ENCODE results near the gene MRTFA.
"Not testable (repeated sequence)": the region's sequence is repeated elsewhere in the genome, so short reads cannot be mapped to it uniquely, and the experiment has no call there.

Gene MRTFA

DNA sequence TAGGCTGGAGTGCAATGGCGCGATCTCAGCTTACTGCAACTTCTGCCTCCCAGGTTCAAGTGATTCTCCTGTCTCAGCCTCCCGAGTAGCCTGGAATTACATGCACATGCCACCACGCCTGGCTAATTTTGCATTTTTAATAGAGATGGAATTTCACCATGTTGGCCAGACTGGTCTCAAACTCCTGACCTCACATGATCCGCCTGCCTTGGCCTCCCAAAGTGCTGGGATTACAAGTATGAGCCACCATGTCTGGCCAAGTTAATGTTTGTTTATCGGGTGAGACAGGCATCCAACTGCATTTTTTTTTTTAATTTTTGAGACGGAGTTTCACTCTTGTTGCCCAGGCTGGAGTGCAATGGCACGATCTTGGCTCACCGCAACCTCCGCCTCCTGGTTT lies 20.1 kb upstream of the MRTFA start:
- DNase-seq: not testable (repeated sequence)

- not testable (repeated sequence) for DNase-seq
These were observed 19.4 kb upstream of the MRTFA start for GRCh38 chr22:40655941-40656340.

- no peak for DNase-seq
These were observed 18.1 kb upstream of the MRTFA start for GRCh38 chr22:40654522-40655167.

- no peak for DNase-seq
These were observed 16.8 kb upstream of the MRTFA start for GRCh38 chr22:40653361-40653760.

DNA sequence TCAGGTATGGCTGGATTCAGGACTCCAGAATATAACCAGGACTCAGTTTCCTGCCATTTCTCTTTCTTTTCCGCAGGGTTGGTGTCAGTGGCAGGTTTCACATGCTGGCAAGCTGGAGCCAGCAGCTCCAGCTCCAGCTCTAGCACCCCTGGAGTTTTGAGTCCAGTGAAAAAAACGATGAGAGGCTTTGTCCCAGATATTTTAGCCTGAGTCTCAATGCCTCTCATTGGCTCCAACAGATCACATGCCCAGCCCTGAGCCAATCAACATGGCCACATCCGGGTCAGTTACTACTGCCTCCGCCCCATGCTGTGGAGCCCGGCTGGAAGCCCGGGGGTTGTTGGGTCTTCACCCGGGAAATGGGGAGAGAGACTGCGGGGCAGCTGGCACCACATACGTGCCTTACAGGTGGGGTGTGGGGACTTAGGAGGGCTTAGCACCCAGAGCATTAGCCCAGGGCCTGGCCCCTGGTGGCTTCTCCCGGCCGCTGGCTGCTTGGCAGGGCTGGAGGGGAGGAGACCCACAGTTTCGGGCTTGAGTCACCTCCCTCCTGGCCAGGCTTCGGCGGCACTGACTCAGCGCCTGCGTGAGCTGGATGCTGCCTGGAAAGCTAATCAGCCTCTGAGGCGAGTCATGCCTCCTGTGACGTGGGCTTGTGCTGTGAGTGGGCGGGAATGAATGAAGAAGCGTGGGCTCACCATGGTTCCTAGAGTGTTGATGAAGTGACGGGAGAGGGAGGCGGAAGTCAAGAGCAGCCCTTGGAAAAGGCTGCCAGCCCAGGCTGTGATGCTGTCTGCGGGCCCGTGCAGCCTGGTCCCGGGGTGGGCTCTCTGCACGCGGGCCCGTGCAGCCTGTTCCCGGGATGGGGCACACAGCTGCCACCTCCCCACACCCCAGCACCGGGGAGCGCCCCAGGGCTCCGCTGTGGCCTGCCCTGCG lies 15.3 kb upstream of the MRTFA start:
- peak; percentile 61 for DNase-seq

DNA sequence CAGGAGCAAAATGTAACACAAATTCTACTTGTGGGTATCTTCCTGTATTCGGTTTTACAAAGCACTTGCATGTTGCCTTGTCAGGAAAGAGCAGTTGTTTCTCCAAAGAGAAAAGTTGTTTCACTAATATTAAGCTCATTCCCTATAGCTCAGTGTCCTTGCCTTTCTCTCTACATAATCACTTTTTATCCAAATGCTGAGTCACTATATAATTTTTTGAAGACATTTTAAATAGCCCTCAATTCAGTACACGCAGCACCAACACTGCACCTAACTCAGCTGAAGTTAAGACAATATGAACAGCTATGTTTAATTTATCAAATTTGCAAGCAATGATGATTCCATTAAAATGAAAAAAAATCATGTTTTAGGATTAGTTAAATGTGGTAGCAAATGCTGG lies 14.5 kb upstream of the MRTFA start:
- DNase-seq: no peak

DNA sequence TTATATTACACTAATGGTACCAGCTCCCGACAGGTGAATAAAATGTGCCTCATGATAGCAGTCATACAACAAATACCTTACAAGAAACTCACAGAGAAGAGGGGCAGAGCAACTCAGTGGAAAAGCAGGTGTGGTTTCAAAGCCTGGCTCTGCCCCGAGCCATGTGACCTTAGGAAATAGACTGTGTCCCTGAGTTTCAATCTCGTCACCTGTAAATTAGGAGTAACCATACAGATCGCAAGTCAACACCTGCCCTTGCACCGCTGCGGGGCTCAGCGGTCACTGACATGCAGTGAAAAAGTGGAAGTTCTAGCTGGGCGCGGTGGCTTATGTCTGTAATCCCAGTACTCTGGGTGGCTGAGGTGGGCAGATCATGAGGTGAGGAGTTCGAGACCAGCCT lies 11.9 kb upstream of the MRTFA start:
- no peak for DNase-seq

DNA sequence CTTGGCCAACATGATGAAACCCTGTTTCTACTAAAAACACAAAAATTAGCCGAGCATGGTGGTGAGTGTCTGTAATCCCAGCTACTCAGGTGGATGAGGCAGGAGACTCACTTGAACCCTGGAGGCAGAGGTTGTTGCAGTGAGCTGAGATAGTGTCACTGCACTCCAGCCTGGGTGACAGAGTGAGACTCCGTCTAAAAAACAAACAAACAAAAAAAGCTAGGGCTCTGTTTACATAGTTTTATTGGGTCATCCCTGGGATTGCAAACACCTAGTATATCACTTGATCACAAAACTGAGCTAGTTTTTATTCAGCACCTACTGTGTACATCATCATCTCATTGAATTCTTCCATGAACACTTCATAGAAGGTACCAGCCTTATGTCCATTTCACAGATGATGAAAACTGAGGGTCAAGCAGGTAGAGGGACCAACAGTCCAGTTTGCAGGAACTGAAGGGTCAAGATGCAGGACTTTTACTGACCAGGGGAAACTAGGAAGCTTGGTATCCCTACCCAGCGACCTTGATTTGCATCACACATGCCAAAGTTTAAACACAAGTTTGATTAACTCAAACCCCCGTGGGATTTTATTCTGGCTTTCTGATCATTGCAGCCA lies 9.2 kb upstream of the MRTFA start:
- DNase-seq: no peak

DNA sequence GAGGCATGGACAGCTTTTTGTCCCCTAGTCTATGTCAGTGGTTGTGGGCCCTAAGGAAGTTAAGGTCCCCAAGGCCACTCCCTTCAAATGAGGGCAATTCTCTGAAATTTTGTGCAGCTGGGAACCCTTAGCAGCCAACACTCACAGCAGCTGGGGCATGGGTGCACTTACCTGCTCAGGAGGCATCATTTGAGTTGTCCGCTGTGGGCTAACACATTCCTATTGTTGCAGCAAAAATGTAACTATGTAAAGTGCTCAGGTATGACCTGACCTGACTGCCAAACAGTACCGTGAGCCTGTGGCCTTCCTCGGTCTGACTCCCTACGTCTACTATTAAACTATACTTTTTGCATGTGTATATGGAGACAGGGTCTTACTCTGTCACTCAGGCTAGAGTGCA lies 5.8 kb upstream of the MRTFA start:
- DNase-seq: no peak

DNA sequence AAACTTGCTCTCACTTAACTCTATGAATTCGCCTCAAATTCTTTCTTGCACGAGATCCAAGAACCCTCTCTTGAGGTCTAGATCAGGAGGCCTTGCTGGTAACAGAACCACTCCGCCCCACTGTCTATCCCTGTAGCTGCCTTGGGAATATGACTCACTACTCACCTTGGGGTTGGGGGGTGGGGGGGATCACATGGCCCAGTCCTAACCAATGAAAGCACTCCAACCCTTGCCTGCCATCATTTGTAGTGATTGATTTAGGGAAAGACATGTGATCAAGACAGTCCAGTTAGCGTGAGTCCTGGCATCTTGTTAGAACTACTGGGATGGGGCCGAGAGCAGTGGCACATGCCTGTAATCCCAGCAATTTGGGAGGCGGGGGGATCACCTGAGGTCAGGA lies 4.8 kb upstream of the MRTFA start:
- DNase-seq: no peak

DNA sequence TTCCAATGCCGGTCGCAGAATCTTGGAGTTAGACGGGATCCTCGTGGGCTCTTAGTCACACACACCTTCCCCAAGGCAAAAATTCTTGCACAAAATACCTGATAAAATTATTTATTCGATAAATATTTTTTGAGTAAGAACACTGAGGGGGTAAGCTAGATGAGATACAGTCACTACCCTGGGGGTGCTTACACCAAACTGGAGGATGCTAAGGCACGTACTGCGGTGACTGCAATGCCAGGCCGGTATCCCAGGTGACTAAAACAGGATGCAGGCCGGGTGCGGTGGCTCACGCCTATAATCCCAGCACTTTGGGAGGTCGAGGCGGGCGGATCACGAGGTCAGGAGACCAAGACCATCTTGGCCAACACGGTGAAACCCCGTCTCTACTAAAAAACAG lies 1.7 kb upstream of the MRTFA start:
- no peak for DNase-seq

DNA sequence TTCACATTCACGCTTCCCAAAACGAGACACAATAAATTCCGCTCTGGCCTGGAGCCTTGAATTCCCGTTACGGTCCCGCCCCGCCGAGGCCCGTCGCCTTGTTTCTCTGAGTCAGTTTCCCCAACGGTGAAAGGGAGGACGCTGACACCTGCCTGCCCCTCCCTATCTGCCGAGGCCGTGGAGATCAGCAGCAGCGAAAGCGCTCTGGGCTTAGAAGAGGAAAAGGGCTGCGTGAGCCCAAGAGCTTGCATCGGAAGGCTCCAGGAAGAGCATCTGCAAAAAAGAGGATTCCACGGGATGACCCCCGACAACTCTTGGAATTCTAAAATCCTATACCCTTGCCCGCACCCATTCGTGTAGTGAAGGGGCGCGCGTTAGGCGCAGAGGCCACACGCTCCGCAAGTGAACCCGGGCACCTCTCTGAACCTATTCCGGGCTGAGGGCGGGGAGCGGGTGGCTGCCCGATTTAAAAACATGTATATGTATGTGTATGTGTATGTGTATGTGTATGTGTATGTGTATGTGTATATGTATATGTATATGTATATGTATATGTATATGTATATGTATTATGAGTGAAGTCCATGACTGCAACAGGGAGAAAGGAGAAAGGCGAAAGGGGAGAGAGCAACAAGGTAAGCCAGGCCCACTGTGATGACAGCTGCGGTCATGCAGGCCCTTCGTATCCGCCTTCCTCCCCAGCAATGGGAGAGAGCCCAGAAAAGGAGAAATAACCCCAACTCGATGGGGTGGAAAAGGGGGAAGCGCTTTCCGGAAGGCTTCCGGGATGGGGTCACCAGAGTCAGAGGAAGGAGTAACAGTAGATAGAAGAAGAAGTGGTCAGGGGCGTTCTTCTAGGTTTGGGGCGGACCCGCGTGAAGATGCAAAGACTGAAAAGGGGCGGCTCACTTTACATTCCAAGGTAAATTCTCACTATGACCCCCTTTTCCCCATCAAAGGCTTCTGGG lies 948 bp upstream of the MRTFA start:
- no peak for DNase-seq

GRCh38 chr22:40635940-40636379 lies 559 bp downstream of the MRTFA start:
- no peak for DNase-seq

DNA sequence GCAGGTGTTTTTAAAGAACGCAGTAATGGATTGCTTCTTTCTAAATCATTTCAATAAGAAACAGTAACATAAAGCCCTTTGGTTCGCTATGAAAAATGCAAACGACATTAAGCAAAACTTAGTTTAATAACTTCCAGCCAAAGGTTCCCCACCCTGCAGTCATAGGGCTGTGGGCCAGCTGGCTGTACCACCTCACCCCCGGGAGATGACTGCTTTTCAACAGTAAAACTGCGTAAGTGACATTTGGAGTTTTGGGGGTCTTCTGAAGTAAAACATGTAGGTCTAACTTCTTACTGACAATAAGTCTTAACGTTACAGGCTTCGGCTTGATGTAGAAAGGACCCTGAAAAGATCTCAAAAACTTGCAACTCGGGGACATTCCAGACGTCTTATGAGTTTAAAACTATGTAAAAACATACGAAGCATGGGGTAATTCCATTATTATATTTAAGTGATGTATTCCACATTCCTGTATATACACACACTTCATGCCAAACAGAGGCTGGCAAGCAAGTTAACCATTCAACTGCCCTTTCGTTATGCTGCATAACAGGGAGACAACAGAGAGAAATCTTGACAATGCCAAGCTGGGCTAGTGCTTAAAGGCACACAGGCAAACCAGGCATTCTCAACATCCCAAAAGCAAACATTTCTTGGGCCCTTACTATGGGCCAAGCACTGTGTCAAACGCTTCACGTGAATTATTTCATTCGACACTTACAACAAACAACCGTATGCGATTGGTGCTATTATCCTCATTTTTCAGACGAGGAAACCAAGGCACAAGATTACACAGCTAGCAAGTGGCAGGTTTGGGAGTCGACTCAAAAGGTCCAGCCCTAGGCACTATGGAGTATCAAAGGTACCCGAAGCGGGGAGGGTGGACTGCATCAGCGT lies 1.2 kb downstream of the MRTFA start:
- no peak for DNase-seq

DNA sequence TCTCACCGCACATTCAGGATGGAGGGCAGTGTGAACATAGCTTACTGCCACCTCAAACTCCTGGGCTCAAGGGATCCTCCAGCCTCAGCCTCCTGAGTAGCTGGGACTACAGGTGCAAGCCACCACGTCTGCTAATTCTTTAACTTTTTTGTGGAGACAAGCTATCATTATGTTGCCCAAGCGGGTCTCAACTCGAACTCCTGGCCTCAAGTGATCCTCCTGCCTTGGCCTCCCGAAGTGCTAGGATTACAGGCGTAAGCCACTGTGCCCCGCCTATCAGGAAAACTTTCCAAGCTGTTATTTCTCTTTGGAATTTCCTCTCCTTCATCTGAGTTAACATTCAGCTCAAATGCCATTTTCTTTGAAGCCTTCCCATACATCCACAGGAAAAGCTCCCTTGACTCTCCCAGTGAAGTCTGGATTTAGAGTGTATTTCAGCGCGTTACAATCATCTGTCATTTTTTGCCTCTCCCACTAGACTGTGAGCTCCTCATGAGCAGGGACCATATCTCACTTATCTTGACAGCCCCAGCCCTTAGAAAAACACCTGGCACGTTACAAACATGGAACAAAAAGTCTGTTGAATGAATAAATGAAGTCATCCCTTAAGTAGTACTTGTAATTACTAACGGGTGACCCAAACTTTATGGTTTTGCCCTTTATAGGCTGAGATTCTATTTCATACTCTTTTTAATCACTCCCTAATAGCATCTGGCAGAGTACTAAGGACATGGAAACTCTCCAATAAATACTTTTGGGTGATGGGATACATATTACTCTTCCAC lies 2.2 kb downstream of the MRTFA start:
- DNase-seq: no peak

DNA sequence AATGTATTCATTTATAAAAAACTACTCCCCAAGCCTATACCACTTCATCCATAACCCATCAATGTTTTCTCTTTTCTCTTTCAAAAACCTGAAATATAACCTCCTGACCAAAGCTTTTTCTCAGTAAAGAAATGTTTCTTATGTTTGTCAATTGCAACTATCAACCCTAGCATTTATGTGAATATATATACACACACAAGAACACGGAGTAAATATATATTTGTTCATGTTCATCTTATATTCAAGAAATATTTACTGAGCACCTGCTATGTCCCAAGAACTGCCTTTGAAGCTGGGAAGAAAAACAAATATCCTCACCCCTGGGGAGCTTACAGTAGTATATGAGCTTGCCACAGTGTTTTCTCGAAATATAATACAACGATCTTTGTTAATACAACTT lies 3.5 kb downstream of the MRTFA start:
- no peak for DNase-seq

DNA sequence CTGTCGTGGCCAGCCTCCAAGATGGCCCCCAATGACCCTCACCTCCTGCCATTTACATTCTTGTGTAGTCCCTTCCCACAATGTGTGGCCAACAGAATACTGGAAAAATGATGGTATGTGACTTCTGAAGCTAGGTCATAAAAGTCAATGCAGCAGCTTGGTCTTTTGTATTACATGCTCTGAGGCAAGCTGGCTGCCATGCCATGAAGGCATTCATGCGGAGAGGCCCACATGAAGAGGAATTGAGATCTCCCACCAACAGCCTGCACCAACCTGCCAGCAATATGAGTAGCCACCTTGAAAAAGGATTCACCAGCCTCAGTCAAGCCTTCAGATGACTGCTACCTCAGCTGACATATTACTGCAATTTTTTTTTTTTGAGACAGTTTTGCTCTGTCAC lies 4.6 kb downstream of the MRTFA start:
- no peak for DNase-seq

GRCh38 chr22:40628354-40629042 lies 8.0 kb downstream of the MRTFA start:
- no peak for DNase-seq

DNA sequence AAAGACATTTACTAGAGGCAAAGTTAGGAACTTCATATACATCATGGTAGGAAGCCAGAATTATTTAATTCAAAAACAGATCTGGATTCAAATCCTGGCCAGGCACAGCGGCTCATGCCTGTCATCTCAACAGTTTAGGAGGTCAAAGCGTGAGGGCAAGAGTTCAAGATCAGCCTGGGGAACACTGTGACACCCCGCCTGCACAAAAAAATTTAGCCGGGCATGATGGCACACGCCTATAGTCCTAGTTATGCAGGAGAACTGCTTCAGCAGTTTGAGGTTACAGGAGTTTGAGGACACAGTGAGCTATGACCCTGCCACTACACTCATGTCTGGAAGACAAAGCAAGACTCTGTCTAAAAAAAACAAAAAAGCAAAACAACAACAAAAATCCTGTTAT lies 8.9 kb downstream of the MRTFA start:
- no peak for DNase-seq

GRCh38 chr22:40626851-40627250 lies 9.7 kb downstream of the MRTFA start:
- no peak for DNase-seq

Measured in 8988T (cell line).